Measurements from ENCODE around the gene CPEB4.

CPEB4 gene

GRCh38 chr5:173928871-173929574 lies 40.9 kb downstream of the CPEB4 start:
- no peak for DNase-seq (ENCODE audit: extremely low read depth, low read depth)
- no peak overlapping the region for H3K4me3 ChIP-seq (replicated peaks; ENCODE audit: low read depth, low read length)
- TF ChIP-seq CTCF (IDR thresholded peaks at IDR 0.05; ENCODE audit: low read depth, low read length, missing control alignments), result no peak

- no peak for TF ChIP-seq CTCF (IDR thresholded peaks at IDR 0.05; ENCODE audit: low read depth, low read length, missing control alignments)
- DNase-seq (ENCODE audit: extremely low read depth, low read depth), result no peak
- no peak overlapping the region for H3K4me3 ChIP-seq (replicated peaks; ENCODE audit: low read depth, low read length)
Observed at GRCh38 chr5:173932695-173933139, 44.6 kb downstream of the CPEB4 start.

DNA sequence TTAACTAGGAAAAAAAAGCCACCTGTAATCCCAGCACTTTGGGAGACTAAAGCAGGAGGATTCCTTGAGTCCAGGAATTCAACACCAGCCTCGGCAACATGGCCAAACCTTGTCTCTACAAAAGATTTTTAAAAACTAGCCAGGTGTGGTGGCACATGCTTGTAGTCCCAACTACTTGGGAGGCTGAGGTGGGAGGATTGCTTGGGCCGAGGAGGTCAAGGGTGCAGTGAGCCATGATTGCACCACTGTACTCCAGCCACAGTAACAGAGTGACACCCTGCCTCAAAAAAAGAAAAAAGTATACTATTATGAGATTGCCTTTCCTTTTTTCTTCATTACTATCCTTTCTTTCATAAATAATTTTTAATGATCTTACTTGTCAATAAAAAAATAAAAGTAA lies 45.8 kb downstream of the CPEB4 start:
- no peak for TF ChIP-seq CTCF (IDR thresholded peaks at IDR 0.05; ENCODE audit: low read depth, low read length, missing control alignments)
- H3K4me3 ChIP-seq (replicated peaks; ENCODE audit: low read depth, low read length), result no peak overlapping the region
- no peak for DNase-seq (ENCODE audit: extremely low read depth, low read depth)

GRCh38 chr5:173935396-173935795 lies 47.2 kb downstream of the CPEB4 start:
- TF ChIP-seq CTCF (IDR thresholded peaks at IDR 0.05; ENCODE audit: low read depth, low read length, missing control alignments), result no peak
- no peak overlapping the region for H3K4me3 ChIP-seq (replicated peaks; ENCODE audit: low read depth, low read length)
- DNase-seq (ENCODE audit: extremely low read depth, low read depth), result no peak

DNA sequence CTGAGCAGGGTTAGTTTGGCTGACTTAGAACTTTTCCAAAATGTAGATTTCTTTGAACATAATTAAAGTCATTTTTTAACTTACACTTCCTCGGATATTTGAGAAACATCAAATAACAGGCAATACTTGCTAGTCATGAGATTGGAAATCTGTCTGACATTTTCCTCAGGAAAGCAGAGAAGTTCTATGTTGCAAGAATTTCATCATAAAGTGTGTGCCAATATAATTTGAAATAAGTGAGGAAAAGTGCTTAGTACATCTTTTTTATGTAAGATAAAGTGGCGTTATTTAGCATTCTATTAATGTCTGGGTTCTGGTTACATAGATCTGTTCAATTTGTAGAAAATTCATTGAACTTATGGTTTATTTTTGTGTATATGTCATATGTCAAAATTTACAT lies 52.1 kb downstream of the CPEB4 start:
- no peak overlapping the region for H3K4me3 ChIP-seq (replicated peaks; ENCODE audit: low read depth, low read length)
- no peak for DNase-seq (ENCODE audit: extremely low read depth, low read depth)
- TF ChIP-seq CTCF (IDR thresholded peaks at IDR 0.05; ENCODE audit: low read depth, low read length, missing control alignments), result no peak

- no peak for DNase-seq (ENCODE audit: extremely low read depth, low read depth)
- no peak for TF ChIP-seq CTCF (IDR thresholded peaks at IDR 0.05; ENCODE audit: low read depth, low read length, missing control alignments)
- H3K4me3 ChIP-seq (replicated peaks; ENCODE audit: low read depth, low read length), result no peak overlapping the region
Observed at GRCh38 chr5:173941102-173941501, 53.0 kb downstream of the CPEB4 start.
